ENCODE measurements around the gene MGME1. TPM values are rescaled to one million over a fixed set of nuclear protein-coding genes. Genes with fewer than 3 reads are reported as not detected.

Gene MGME1
- total and polyA plus RNA-seq, 2 of the 13 experiments (the other 11 are each of a cell fraction or from before 2014, with no cell fraction given): 36.7 to 66.6 TPM

GRCh38 chr20:17968366-17969277 is at the start of gene MGME1, which contains the start of gene SNX5 (continued):
- TF ChIP-seq, protein P1, sequence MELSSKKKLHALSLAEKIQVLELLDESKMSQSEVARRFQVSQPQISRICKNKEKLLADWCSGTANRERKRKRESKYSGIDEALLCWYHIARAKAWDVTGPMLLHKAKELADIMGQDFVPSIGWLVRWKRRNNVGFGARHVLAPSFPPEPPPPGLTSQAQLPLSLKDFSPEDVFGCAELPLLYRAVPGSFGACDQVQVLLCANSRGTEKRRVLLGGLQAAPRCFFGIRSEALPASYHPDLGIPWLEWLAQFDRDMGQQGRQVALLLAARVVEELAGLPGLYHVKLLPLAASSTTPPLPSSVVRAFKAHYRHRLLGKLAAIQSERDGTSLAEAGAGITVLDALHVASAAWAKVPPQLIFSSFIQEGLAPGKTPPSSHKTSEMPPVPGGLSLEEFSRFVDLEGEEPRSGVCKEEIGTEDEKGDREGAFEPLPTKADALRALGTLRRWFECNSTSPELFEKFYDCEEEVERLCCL (CRISPR knock-in tag; IDR thresholded peaks at IDR 0.05; ENCODE audit: borderline replicate concordance): peak; percentile 34; the same call in 1 of the 2 replicates
- peak; percentile 82; the same call in 1 of the 2 replicates for TF ChIP-seq ZZZ3 (CRISPR knock-in tag; IDR thresholded peaks at IDR 0.05; ENCODE audit: borderline replicate concordance)
- TF ChIP-seq, protein P2, sequence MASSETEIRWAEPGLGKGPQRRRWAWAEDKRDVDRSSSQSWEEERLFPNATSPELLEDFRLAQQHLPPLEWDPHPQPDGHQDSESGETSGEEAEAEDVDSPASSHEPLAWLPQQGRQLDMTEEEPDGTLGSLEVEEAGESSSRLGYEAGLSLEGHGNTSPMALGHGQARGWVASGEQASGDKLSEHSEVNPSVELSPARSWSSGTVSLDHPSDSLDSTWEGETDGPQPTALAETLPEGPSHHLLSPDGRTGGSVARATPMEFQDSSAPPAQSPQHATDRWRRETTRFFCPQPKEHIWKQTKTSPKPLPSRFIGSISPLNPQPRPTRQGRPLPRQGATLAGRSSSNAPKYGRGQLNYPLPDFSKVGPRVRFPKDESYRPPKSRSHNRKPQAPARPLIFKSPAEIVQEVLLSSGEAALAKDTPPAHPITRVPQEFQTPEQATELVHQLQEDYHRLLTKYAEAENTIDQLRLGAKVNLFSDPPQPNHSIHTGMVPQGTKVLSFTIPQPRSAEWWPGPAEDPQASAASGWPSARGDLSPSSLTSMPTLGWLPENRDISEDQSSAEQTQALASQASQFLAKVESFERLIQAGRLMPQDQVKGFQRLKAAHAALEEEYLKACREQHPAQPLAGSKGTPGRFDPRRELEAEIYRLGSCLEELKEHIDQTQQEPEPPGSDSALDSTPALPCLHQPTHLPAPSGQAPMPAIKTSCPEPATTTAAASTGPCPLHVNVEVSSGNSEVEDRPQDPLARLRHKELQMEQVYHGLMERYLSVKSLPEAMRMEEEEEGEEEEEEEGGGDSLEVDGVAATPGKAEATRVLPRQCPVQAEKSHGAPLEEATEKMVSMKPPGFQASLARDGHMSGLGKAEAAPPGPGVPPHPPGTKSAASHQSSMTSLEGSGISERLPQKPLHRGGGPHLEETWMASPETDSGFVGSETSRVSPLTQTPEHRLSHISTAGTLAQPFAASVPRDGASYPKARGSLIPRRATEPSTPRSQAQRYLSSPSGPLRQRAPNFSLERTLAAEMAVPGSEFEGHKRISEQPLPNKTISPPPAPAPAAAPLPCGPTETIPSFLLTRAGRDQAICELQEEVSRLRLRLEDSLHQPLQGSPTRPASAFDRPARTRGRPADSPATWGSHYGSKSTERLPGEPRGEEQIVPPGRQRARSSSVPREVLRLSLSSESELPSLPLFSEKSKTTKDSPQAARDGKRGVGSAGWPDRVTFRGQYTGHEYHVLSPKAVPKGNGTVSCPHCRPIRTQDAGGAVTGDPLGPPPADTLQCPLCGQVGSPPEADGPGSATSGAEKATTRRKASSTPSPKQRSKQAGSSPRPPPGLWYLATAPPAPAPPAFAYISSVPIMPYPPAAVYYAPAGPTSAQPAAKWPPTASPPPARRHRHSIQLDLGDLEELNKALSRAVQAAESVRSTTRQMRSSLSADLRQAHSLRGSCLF (CRISPR knock-in tag; IDR thresholded peaks at IDR 0.05; ENCODE audit: borderline replicate concordance): peak; percentile 79
- no peak for TF ChIP-seq SOX6 (IDR thresholded peaks at IDR 0.05)
- peak; percentile 85 for TF ChIP-seq SOX6 (CRISPR knock-in tag; IDR thresholded peaks at IDR 0.05)
- TF ChIP-seq, protein P3, sequence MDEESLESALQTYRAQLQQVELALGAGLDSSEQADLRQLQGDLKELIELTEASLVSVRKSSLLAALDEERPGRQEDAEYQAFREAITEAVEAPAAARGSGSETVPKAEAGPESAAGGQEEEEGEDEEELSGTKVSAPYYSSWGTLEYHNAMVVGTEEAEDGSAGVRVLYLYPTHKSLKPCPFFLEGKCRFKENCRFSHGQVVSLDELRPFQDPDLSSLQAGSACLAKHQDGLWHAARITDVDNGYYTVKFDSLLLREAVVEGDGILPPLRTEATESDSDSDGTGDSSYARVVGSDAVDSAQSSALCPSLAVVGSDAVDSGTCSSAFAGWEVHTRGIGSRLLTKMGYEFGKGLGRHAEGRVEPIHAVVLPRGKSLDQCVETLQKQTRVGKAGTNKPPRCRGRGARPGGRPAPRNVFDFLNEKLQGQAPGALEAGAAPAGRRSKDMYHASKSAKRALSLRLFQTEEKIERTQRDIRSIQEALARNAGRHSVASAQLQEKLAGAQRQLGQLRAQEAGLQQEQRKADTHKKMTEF (CRISPR knock-in tag; IDR thresholded peaks at IDR 0.05): peak; percentile 98
- peak; percentile 96 for TF ChIP-seq ZNF724P (CRISPR knock-in tag; IDR thresholded peaks at IDR 0.05; ENCODE audit: borderline replicate concordance)
- TF ChIP-seq ZNF264 (CRISPR knock-in tag; IDR thresholded peaks at IDR 0.05): peak; percentile 96
- peak; percentile 81 for TF ChIP-seq TOPORS (CRISPR knock-in tag; IDR thresholded peaks at IDR 0.05)
- TF ChIP-seq, protein P4, sequence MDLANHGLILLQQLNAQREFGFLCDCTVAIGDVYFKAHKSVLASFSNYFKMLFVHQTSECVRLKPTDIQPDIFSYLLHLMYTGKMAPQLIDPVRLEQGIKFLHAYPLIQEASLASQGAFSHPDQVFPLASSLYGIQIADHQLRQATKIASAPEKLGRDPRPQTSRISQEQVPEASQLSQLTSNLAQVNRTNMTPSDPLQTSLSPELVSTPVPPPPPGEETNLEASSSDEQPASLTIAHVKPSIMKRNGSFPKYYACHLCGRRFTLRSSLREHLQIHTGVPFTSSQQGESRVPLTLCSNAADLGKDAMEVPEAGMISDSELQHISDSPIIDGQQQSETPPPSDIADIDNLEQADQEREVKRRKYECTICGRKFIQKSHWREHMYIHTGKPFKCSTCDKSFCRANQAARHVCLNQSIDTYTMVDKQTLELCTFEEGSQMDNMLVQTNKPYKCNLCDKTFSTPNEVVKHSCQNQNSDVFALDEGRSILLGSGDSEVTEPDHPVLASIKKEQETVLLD (CRISPR knock-in tag; IDR thresholded peaks at IDR 0.05; ENCODE audit: low read depth): peak; percentile 97
- TF ChIP-seq, protein P5, sequence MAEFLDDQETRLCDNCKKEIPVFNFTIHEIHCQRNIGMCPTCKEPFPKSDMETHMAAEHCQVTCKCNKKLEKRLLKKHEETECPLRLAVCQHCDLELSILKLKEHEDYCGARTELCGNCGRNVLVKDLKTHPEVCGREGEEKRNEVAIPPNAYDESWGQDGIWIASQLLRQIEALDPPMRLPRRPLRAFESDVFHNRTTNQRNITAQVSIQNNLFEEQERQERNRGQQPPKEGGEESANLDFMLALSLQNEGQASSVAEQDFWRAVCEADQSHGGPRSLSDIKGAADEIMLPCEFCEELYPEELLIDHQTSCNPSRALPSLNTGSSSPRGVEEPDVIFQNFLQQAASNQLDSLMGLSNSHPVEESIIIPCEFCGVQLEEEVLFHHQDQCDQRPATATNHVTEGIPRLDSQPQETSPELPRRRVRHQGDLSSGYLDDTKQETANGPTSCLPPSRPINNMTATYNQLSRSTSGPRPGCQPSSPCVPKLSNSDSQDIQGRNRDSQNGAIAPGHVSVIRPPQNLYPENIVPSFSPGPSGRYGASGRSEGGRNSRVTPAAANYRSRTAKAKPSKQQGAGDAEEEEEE (CRISPR knock-in tag; IDR thresholded peaks at IDR 0.05; ENCODE audit: borderline replicate concordance): peak; percentile 98
- TF ChIP-seq MIXL1 (CRISPR knock-in tag; IDR thresholded peaks at IDR 0.05): peak; percentile 96
- no peak for TF ChIP-seq SMC3 (IDR thresholded peaks at IDR 0.05; ENCODE audit: low read length)
- peak; percentile 98 for TF ChIP-seq TBX2 (CRISPR knock-in tag; IDR thresholded peaks at IDR 0.05; ENCODE audit: borderline replicate concordance)

Measured in HepG2 (cell line).